HS-27A (cell line): ENCODE data around the gene EDARADD.

Experiments used
- DNase-seq: peaks from one replicate; pipeline ENCODE4 v3.0.0-alpha.2; 2012; ENCODE audit warnings: low read depth, missing footprints

Gene EDARADD

DNA sequence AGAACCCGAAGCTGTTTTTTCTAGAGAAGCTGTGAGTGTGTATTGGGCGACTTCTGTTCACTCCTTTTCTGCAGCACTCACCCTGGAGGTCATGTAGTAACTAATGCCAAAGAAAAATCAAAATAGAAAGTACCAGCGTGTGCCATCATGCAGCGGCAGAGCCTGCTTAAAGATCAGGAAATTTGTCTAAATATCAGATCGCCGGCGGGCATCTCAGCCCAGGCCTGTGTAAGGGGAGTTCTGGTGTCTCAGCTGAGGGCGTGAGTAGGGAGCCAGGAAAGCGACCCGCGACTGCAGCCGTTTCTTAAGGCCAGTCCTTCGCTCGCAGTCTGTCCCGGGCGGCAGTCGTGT, 768 bp downstream of the EDARADD start:
- DNase-seq: no peak

DNA sequence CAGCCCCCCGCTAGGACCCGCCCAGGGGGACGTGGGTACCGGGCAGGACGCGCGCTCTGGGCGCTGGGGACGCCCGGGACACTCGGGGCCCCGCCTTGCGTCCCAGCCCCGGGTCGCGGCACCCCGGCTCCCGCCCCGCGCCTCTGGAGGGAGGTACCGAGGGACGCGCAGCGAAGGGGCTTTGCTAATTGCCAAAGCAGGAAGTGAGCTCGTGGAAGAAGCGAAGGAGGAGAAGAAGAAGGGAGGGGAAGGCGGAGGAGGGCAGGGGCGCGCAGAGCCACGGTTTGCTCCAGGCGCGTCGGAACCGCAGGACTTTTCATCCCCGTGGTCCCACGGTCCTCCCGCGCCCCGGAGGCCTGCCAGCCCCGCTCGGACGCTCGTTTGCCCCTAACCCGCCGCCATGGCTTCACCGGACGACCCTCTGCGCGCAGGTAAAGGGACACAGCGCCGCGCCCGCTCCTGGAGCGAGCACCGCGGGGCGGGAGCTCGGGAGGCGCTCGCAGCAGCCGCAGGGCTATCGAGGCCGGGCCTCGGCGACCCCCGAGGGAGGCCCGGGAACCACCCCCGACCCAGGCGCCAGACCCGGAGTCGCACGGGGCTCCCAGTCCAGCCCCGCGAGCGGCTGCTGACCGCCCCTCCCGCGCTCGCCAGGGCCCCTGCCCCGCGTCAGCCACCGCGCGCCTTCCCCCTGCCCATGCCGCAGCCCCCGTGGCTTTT, 1.3 kb downstream of the EDARADD start:
- DNase-seq: no peak

DNA sequence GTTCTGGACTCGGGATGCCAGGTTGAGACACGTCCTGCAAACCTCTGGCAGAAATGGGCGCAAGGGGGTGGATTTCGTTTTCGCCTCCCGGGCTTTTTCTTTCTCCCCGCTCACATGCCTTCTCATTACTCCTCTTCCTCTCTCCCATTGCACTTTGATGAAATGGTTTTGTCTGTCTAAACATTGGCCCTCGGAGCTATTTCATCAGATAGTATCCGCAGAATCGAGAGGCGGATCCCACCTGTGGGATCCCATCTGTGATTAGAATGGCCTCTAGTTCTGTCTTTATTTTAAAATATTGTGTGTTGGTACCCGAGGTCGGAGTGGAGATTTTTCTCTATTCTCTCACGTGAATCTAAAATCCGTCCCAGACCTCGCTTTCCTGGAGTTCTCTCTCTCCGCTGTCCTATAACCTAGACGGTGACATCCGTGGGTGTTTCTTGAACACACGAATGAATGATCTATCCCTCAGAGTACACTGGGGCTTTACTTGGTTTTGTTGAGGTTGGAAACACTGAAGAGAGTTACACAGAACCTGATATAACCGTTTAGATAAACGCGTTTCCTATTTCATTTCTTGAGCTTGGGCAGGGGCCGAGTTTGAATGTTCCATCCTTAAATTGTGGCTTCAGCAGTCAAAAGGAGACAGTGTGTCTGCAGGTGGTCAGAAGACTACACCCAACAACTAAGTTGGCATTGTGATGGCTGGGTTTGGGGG, 2.0 kb downstream of the EDARADD start:
- no peak for DNase-seq

DNA sequence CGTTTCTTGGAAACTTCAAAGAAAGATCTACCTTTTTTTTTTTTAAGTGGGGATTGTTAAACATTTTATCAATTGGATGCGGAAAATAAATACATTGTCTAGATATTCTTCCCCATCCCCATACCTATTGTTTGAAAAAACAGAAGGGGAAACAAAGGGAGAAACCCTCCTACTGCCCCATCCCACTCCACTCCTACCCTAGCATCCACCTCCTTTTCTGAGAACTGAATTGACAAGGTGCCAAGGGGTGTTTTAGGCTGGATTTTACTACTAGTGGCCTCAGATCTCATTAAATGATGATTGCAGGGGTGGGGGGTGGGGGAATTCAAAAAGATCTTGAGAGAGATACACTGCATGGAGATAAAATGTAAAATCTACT, 2.6 kb downstream of the EDARADD start:
- no peak for DNase-seq

DNA sequence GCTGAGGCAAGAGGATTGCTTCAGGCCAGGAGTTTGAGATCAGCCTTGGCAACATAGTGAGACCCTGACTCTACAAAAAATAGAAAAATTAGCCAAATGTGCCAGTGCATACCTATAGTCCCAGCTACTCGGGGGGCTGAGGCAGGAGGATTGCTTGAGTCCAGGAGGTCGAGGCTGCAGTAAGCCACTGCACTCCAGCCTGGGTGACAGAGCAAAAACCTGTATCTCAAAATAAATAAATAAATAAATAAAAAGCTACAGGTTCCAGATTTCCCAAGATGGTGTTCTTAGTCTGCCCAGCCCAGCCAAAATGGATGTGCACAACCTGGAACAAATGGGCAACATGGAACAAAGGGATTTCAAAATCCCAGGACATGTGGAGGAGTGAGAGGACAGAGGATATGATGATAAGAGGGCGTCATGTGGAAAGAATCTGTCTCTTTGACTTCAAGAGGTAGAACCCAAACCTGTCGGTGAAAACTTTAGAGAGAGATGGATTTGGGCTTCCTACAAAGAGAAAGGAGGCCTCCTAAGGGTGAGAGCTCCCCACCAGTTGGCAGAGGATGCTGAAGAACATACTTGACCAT, 3.2 kb downstream of the EDARADD start:
- no peak for DNase-seq

DNA sequence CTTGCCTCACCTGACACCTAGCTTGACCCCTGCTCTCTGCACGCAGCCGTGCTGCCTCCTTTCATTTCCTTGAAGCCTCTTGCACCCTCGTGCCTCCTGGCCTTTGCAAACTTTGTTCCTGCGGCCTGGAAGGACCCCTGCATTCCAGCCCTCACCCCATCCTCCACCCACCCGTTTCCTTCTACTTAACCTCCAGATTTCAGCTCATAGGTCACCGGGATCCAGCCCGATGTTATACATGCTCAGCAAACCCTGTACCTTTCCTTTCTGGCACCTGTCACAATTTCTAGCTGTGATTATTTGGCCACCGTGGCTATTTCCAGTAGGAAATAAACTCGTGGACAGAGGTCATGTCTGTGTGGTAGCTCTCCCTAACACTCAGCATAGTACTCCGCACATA, 4.5 kb downstream of the EDARADD start:
- no peak for DNase-seq

DNA sequence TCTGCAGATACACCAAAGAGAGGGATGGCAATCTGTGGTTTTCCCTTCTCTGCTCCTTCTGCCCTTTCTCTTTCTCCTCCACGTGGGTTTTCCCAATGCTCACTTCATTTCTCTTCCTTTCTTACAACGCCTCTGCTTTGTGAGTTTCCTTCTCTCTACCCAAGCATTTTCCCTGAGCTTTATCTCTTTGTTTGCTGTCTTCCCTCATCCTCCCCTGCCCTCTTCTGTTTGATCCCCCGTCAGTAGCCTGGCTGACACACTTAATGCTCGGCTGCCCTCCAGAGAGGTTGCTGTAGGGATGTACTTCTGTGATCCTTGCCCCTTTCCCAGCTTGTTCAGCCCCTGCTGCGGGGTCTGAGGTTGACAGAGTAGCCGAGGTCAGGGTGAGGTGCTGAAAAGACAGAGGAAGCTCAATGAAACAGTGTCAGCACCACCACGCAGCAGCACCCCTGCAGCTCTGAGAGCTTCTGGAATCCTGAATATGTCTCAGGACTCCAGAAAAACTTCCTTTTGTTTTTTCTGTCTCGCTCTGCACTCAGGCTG, 6.0 kb downstream of the EDARADD start:
- no peak for DNase-seq

DNA sequence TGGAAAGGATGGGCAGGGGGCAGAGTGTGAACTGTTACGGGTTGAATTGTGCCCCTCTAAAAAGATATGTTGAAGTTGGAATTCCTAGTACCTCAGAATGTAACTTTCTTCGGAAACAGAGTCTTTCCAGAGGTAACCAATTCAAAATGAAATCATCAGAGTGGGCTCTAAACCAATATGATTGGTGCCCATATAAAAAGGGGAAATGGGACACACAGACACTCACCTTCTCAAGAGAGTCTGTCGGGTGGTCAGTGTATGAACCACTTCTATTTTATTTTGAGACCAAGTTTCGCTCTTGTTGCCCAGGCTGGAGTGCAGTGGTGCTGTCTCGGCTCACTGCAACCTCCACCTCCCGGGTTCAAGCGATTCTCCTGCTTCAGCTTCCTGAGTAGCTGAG, 7.6 kb downstream of the EDARADD start:
- DNase-seq: no peak

DNA sequence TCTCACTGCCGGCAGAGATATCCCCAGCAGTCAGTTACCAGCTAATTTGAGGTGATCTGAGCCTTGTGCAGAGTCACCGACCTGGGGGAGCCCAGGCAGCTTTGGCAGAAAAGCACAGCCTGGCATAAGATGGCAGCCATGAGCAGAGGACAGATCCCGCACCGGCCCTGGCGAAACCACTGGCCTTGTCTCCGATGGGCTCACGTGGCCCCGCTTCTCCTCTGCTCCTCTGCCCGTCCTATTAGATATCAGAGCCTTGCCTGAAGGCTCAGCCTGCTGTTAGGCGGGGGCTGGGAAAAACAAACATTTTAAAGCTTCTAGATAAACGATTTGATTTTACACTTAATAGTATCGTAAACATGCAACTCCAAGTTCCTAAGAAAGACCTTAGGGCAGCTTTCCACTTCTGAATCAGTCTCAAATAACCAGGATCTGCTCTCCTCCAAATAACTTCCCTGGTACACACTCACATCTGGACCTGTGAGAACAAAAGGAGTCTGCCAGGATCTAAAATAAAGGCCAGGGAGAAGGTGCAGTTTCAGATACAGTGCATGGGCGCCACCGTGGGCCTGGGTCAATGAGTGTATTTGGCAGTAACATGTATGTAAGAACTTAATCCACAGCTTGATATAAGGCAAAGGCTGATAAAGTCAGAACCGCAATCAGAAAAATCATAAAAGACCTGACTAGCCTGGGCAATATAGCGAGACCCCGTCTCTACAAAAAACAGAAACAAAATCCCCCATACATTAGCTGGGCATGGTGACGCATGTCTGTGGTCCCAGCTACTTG, 10.0 kb downstream of the EDARADD start:
- DNase-seq: no peak

DNA sequence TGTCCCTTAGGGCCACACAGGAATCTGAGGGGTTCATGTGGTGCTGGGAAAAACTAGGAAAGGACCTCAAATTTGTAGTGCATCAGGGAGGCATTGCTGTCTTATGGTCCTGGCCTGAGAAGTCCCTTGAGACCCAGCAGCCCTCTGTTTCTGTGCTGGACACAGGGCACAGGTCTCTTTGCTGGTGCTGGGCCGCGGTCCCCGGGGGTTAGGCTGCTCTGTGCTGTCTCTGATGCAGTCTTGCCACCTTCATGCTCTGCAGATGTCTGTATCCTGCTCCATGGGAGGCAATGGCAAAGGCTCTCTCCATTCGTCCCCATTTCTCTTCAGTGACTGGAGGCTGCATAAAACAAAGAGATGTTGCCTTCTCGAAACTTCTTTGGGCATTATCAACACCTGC, 13.0 kb downstream of the EDARADD start:
- no peak for DNase-seq

DNA sequence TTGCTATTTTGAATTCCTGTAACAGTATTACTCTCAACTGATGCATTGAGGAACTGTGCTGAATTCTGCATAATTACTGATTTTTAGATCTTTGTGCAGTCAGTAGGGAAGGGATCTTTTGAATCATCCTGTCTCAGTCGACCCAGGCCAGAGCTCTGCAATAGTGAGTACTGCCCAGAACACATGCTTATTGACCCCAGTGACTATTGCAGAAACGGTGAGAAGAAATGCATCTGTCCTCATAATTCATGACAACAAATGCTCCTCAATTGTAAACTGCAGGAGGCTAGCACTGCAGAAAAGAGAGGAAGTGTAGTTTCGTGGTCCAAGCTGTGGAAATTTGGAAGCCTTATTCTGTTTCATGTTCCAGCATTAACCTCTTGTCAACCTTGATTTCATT, 19.6 kb downstream of the EDARADD start:
- no peak for DNase-seq

DNA sequence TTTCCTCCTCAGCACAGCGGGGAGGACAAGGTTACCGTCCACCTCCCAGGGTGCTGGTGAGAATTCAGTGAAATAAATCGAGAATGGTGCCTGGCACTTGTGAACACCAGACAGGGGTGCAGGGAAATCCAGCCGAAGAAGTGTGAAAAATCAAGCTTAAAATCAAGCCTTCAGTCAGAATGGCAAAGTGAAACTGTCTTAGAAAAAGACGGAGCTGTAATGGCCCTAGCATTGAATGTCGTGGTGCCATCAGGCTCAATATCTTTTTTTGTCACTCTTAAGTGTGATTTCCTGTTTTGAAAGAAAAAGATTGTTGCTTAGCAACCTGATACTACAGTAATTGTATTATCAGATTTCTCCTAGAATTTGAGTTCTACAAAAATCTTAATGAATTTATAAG, 22.1 kb downstream of the EDARADD start:
- DNase-seq: no peak

DNA sequence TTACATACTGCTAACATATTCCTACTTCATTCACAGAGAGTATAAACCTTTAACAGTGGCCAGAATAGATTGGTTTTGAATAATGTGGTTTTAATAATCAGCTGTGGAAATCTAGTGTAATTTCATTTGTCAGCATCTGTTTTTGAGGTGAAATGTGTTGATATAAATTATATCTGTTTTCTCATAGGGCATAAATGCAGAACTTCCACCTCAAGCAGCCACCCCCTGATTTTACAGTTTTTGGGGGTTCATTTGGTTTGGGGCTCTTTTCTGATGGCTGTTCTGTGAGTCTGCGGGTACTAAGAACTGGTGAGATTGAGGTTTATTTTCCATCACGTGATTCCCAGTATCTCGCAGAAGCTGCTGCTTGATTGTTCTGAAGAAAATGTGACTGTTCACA, 23.2 kb downstream of the EDARADD start:
- no peak for DNase-seq

DNA sequence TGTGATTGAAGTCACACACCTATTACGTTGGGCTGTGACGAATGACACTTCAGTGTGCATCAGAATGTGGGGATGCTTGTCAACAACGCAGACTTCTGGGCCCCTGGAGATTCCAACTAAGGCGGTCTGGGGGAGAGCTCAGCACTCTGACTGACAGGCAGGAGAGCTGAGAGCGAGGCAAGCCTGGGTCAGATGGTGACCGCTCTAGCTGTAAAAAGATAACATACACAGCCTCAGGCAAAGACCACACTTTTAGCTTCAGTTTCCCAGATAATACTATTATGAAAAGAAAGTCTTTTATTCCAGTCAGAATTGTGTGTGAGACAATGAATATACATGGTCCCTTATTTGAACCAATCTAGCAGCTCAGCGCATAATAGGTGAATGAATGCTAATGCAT, 25.4 kb downstream of the EDARADD start:
- no peak for DNase-seq

DNA sequence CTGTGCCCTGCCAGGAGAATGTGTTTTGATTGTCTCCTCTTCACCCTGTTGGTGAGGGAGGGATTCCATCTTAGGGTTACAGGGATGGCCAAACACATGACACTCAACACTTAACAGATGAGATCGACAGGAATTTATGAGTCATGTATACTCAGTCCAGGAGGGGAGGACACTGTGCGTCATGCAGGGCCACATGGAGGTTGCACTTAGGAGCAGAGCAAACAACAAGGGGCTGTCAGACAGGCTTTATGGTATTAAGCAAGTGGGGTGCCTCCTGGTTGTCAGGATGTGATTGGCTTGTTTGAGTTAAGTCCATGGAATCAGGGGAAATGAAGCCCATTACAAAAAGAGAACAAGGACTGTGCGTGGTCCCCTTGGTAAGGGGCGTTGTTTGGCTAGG, 26.9 kb downstream of the EDARADD start:
- DNase-seq: no peak

DNA sequence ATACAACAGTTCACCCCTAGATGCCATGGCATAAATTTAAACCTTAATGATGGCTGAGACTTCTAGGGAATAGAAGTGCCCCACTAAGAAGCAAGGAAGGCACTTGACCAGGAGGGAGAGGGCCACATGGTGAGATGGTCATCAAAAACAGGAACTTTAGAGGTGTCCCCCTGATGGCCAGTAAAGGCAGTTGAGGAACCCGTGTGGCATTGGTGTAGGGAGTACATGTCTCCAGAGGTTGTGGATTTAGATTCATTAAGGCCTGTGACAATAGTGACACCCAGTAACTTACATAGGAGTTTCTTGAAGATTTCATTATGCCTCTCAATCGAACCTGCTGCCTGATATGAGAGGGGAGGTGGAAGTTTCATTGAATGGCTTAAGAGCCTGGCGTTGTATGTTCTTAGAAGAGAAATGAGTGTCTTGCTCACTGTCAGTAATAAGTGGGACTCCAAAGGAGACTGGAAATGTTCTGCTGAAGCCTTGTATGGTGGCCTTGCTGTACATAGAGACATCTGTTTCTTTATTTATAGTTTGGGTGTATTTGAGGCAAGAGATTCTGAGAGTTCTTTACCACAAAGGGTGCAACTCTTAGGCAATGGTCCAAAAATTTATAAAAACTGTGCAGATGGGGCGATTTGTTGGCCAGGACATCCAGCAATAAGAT, 27.9 kb downstream of the EDARADD start:
- no peak for DNase-seq

DNA sequence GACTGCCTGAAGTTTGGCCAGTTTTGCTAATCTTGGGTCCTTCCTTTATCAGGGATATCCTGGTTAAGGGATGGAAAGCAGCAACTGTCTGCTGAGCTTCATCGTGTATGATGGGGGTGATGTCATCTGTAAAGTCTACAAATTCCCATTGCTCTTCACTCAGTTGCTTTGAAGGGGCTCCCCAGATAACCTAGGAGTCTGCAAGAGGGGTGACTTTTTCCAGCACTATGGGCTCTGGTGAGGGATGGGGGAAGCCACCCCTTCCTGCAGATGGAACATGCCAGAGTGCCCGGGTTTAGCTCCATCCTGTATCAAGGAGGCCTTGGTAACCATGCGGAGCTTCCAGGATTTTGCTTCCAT, 28.4 kb downstream of the EDARADD start:
- no peak for DNase-seq

DNA sequence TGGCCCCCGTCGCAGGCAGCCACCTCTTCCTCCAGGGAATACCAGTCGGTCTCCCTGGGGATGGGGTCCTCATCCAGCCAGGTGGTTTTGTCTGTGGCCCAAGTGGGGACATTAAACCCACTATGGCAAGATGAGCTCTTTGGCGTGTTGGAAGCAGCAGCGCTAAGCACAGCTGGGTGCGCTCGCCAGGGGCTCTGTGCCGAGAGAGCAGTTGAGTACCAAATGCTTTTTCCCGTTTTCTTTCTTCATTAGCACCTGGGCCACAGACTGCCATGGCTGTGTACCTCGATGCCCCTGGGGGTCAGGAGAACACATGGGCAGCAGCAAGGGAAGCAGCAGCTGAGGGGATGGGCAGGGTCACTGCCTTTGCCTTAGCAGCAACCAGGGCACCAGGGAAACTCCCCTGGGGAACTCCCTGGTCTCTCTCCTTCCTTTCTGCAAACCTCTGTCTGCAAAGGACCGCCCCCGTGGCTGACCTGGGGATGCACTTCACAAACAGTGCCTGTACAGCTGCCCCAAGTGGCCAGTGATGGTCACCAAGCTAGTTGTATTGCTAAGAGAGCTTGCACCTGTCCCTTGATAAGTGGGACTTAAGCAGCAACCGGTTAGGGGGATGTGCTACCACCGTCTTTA, 31.1 kb downstream of the EDARADD start:
- DNase-seq: no peak

DNA sequence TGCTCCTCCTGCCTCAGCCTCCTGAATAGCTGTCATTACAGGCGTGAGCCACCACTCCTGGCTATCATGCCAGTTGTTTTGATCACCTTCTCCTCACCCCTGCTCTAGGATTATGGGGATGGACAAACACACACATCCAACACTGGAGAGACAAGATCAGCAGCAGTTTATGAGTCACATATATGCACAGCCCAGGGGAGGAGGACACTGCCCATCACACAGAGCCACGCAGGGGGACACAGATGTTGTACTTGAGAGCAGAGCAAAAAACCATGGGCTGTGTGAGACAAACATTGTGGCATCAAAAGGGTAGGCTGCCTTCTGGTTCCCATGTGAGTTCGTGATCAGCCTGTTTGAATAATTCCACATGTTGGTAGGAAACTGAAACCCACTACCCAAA, 32.1 kb downstream of the EDARADD start:
- no peak for DNase-seq

DNA sequence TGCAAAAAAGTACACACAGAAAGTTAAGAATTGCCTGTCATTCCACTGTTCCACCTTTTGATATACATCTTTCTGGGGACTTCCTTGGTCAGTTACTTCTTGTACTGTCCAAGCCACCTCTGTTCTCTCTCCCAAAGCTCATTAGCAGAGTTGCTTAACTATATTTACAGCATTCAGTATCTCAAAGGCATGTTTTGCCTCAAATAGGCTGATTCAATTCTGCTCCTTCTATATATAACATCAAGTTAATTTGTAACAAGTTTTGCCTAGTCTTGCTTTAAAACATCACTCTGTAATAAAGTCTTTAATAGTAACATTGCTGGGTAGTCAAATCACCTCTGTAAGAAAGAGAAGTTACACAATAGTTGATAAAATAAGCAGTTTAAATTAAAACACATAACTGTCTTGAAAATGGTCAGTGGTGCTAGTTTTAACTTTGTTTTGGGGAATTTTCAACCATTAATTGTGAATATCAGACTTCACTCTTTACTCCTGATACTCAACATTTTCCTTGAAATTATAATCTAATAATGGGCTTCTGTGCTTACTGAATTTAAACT, 35.7 kb downstream of the EDARADD start:
- DNase-seq: no peak

DNA sequence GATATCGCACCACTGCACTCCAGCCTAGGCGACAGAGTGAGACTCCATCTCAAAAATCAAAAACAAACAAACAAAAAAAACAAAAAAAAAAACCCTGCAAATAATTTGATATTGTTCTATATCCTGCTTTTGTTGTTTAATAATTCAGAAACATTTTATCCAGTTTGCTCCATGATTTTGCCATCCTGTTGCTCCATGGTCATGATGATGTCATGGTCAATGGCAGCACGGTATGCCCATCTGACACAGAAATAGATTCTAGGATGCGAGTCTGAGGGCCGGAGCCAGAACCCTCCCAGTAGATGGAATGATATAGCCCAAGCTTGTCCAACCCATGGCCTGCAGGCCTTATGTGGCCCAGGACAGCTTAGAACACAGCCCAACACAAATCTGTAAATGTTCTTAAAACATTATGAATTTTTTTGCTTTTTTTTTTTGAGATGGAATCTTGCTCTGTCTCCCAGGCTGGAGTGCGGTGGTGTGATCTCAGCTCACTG, 39.8 kb downstream of the EDARADD start:
- no peak for DNase-seq
